ENCODE measurements around the gene NELFB.

The NELFB gene

GRCh38 chr9:137280474-137281344 is 25.6 kb downstream of the NELFB start:
- H2BK5ac ChIP-seq (ENCODE audit: low read length): peak overlapping the region; percentile 82
- peak overlapping the region; percentile 81 for H2BK120ac ChIP-seq (ENCODE audit: low read depth, low read length)
- peak overlapping the region; percentile 31 for H3K23ac ChIP-seq (ENCODE audit: low read depth, low read length, poor library complexity)
- H3K9ac ChIP-seq (ENCODE audit: low read depth, low read length, poor library complexity): peak overlapping the region; percentile 88
- H3K27ac ChIP-seq (replicated peaks; ENCODE audit: low read length): no peak overlapping the region
- H3K4me2 ChIP-seq (ENCODE audit: insufficient read depth, low read length, poor library complexity, severe bottlenecking): peak overlapping the region; percentile 76
- no peak for DNase-seq (ENCODE audit: low spot score)
- no peak overlapping the region for H4K91ac ChIP-seq (ENCODE audit: low read depth, low read length, poor library complexity)
- H4K8ac ChIP-seq (ENCODE audit: low read depth, low read length): peak overlapping the region; percentile 65
- peak overlapping the region; percentile 94 for H3K14ac ChIP-seq (ENCODE audit: low read length)
- H3K79me1 ChIP-seq (ENCODE audit: low read depth, low read length): peaks cover 5% of the 10 kb centered on the region
- H2AK5ac ChIP-seq (ENCODE audit: low read depth, low read length): peak overlapping the region; percentile 98
- H3K27me3 ChIP-seq (ENCODE audit: control insufficient read depth in 3 of 3, insufficient read depth in 3 of 3, low read depth in 1 of 3, low read length in 3 of 3): peaks cover 0 to 39% (median 9%) of the 10 kb centered on the region in 3 experiments
- H2AFZ ChIP-seq (ENCODE audit: low read length): no peak overlapping the region
- H3K4me3 ChIP-seq (ENCODE audit: low read length in 2 of 2): peak overlapping the region in 1 of 2 donors; percentile 81
- peak overlapping the region; percentile 84 for H2BK12ac ChIP-seq (ENCODE audit: low read length)
- H3K9me3 ChIP-seq (replicated peaks in 1 of 2; ENCODE audit: control insufficient read depth in 2 of 2, insufficient read depth in 1 of 2, low read depth in 1 of 2, low read length in 2 of 2): peaks cover 3 to 12% of the 10 kb centered on the region in 2 donors
- H3K36me3 ChIP-seq (replicated peaks in 1 of 2; ENCODE audit: control insufficient read depth in 2 of 2, insufficient read depth in 2 of 2, low read length in 2 of 2): peaks cover 0 to 7% of the 10 kb centered on the region in 2 donors
- H3K18ac ChIP-seq (ENCODE audit: low read length): peak overlapping the region; percentile 99
- H3K4ac ChIP-seq (ENCODE audit: low read length): no peak overlapping the region
- WGBS, 2 donors (ENCODE audit: extremely low coverage in 2 of 2, insufficient read length in 2 of 2, insufficient replicate concordance in 1 of 2): no CpG with 5 or more reads among the region's 85 CpGs
- peak overlapping the region; percentile 94 for H2BK15ac ChIP-seq (ENCODE audit: low read length)
- H3K4me1 ChIP-seq (ENCODE audit: control insufficient read depth in 2 of 2, insufficient read depth in 1 of 2, low read depth in 1 of 2, low read length in 2 of 2): peaks cover 11 to 22% of the 10 kb centered on the region in 2 donors

DNA sequence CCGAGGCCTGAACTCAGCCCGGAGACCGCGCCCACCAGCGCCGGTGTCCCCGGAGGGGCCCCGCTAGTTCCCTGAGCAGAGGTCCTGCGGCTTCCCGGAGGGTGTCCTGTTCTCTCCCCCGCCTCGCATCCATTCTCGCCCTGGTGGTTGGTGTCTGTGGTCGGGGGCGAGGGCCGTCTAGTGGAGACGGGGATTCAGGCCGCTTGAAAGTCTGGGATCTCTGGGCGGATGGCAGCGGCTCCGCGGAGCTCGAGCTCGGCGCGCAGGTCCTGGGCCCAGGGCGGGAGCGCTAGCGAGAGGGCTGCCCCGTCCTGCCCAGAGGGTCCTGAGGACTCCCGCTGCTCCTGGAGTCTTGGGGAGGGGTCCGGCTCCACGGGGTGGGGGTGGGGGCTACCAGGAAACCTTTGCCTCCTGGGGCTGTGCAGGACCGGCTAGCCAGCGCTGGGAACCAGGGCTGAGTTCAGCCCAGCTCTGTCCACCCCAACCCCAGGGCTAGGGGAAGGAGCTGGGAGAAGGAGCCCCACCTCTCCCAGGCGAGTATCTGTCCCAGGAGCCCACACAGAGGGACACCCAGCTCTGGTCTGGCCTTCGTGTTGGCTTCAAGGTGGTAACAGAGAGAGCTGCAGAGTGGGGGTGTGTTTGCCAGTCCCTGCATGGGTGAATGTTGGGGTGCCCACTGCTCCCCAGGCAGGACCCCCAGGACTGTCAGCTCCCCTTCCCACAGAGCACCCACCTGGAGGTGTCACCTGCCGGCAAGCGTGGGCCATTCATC is 26.4 kb downstream of the NELFB start:
- peak; percentile 37 for DNase-seq (ENCODE audit: low spot score)
- Histone ChIP-seq H3K79me1 (ENCODE audit: low read depth, low read length) (peaks cover 5% of the 10 kb centered on the region), H3K9me3 (replicated peaks in 1 of 2; ENCODE audit: control insufficient read depth in 2 of 2, insufficient read depth in 1 of 2, low read depth in 1 of 2, low read length in 2 of 2) (peaks cover 3 to 12% of the 10 kb centered on the region in 2 donors), H2AFZ (ENCODE audit: low read length) (no peak overlapping the region), H2BK12ac (ENCODE audit: low read length) (no peak overlapping the region), H3K14ac (ENCODE audit: low read length) (peak overlapping the region; percentile 96), H3K36me3 (replicated peaks in 1 of 2; ENCODE audit: control insufficient read depth in 2 of 2, insufficient read depth in 2 of 2, low read length in 2 of 2) (peaks cover 0 to 7% of the 10 kb centered on the region in 2 donors), H2BK120ac (ENCODE audit: low read depth, low read length) (peak overlapping the region; percentile 54), H2AK5ac (ENCODE audit: low read depth, low read length) (peak overlapping the region; percentile 98), H3K9ac (ENCODE audit: low read depth, low read length, poor library complexity) (peak overlapping the region; percentile 77), H4K8ac (ENCODE audit: low read depth, low read length) (no peak overlapping the region), H2BK15ac (ENCODE audit: low read length) (peak overlapping the region; percentile 92), H3K4me2 (ENCODE audit: insufficient read depth, low read length, poor library complexity, severe bottlenecking) (peak overlapping the region; percentile 76), H3K23ac (ENCODE audit: low read depth, low read length, poor library complexity) (peak overlapping the region; percentile 31), H3K27me3 (ENCODE audit: control insufficient read depth in 3 of 3, insufficient read depth in 3 of 3, low read depth in 1 of 3, low read length in 3 of 3) (peaks cover 0 to 39% (median 9%) of the 10 kb centered on the region in 3 experiments), H3K27ac (replicated peaks; ENCODE audit: low read length) (no peak overlapping the region), H3K4ac (ENCODE audit: low read length) (no peak overlapping the region), H3K4me1 (ENCODE audit: control insufficient read depth in 2 of 2, insufficient read depth in 1 of 2, low read depth in 1 of 2, low read length in 2 of 2) (peaks cover 11 to 18% of the 10 kb centered on the region in 2 donors), H3K18ac (ENCODE audit: low read length) (peak overlapping the region; percentile 97), H2BK5ac (ENCODE audit: low read length) (no peak overlapping the region), H3K4me3 (ENCODE audit: low read length in 2 of 2) (peak overlapping the region in 1 of 2 donors; percentile 81), H4K91ac (ENCODE audit: low read depth, low read length, poor library complexity) (no peak overlapping the region)
- no CpG with 5 or more reads among the region's 39 CpGs for WGBS, 2 donors (ENCODE audit: extremely low coverage in 2 of 2, insufficient read length in 2 of 2, insufficient replicate concordance in 1 of 2)

- Histone ChIP-seq H4K91ac (ENCODE audit: low read depth, low read length, poor library complexity) (no peak overlapping the region), H3K4me3 (ENCODE audit: low read length in 2 of 2) (no peak overlapping the region), H3K9me3 (replicated peaks in 1 of 2; ENCODE audit: control insufficient read depth in 2 of 2, insufficient read depth in 1 of 2, low read depth in 1 of 2, low read length in 2 of 2) (peaks cover 0 to 6% of the 10 kb centered on the region in 2 donors), H3K18ac (ENCODE audit: low read length) (no peak overlapping the region), H2BK15ac (ENCODE audit: low read length) (no peak overlapping the region), H3K23ac (ENCODE audit: low read depth, low read length, poor library complexity) (no peak overlapping the region), H3K4ac (ENCODE audit: low read length) (no peak overlapping the region), H2BK5ac (ENCODE audit: low read length) (no peak overlapping the region), H2BK12ac (ENCODE audit: low read length) (no peak overlapping the region), H3K79me1 (ENCODE audit: low read depth, low read length) (no peaks in the 10 kb centered on the region), H2AK5ac (ENCODE audit: low read depth, low read length) (no peak overlapping the region), H3K4me1 (ENCODE audit: control insufficient read depth in 2 of 2, insufficient read depth in 1 of 2, low read depth in 1 of 2, low read length in 2 of 2) (no peaks in the 10 kb centered on the region), H3K9ac (ENCODE audit: low read depth, low read length, poor library complexity) (no peak overlapping the region), H3K4me2 (ENCODE audit: insufficient read depth, low read length, poor library complexity, severe bottlenecking) (no peak overlapping the region), H3K14ac (ENCODE audit: low read length) (no peak overlapping the region), H4K8ac (ENCODE audit: low read depth, low read length) (no peak overlapping the region), H3K36me3 (replicated peaks in 1 of 2; ENCODE audit: control insufficient read depth in 2 of 2, insufficient read depth in 2 of 2, low read length in 2 of 2) (no peaks in the 10 kb centered on the region), H2AFZ (ENCODE audit: low read length) (no peak overlapping the region), H3K27ac (replicated peaks; ENCODE audit: low read length) (no peak overlapping the region), H3K27me3 (ENCODE audit: control insufficient read depth in 3 of 3, insufficient read depth in 3 of 3, low read depth in 1 of 3, low read length in 3 of 3) (no peaks in the 10 kb centered on the region), H2BK120ac (ENCODE audit: low read depth, low read length) (no peak overlapping the region)
- WGBS, 2 donors (ENCODE audit: extremely low coverage in 2 of 2, insufficient read length in 2 of 2, insufficient replicate concordance in 1 of 2): no CpG with 5 or more reads among the region's 14 CpGs
- DNase-seq (ENCODE audit: low spot score): no peak
These were observed 31.9 kb downstream of the NELFB start for GRCh38 chr9:137286975-137287383.

GRCh38 chr9:137293094-137293481 is 38.0 kb downstream of the NELFB start:
- H2AK5ac ChIP-seq (ENCODE audit: low read depth, low read length): no peak overlapping the region
- no peak for DNase-seq (ENCODE audit: low spot score)
- no peak overlapping the region for H3K4me3 ChIP-seq (ENCODE audit: low read length in 2 of 2)
- no peak overlapping the region for H3K9ac ChIP-seq (ENCODE audit: low read depth, low read length, poor library complexity)
- H3K4me1 ChIP-seq (ENCODE audit: control insufficient read depth in 2 of 2, insufficient read depth in 1 of 2, low read depth in 1 of 2, low read length in 2 of 2): peaks cover 16 to 17% of the 10 kb centered on the region in 2 donors
- H3K36me3 ChIP-seq (replicated peaks in 1 of 2; ENCODE audit: control insufficient read depth in 2 of 2, insufficient read depth in 2 of 2, low read length in 2 of 2): peaks cover 0 to 3% of the 10 kb centered on the region in 2 donors
- peak overlapping the region; percentile 64 for H3K18ac ChIP-seq (ENCODE audit: low read length)
- no peak overlapping the region for H2BK15ac ChIP-seq (ENCODE audit: low read length)
- no peak overlapping the region for H2BK120ac ChIP-seq (ENCODE audit: low read depth, low read length)
- H3K9me3 ChIP-seq (replicated peaks in 1 of 2; ENCODE audit: control insufficient read depth in 2 of 2, insufficient read depth in 1 of 2, low read depth in 1 of 2, low read length in 2 of 2): peaks cover 0 to 10% of the 10 kb centered on the region in 2 donors
- H3K4me2 ChIP-seq (ENCODE audit: insufficient read depth, low read length, poor library complexity, severe bottlenecking): no peak overlapping the region
- no peak overlapping the region for H3K27ac ChIP-seq (replicated peaks; ENCODE audit: low read length)
- peaks cover 2% of the 10 kb centered on the region for H3K79me1 ChIP-seq (ENCODE audit: low read depth, low read length)
- peak overlapping the region; percentile 55 for H2AFZ ChIP-seq (ENCODE audit: low read length)
- H4K91ac ChIP-seq (ENCODE audit: low read depth, low read length, poor library complexity): no peak overlapping the region
- no peak overlapping the region for H2BK5ac ChIP-seq (ENCODE audit: low read length)
- H3K27me3 ChIP-seq (ENCODE audit: control insufficient read depth in 3 of 3, insufficient read depth in 3 of 3, low read depth in 1 of 3, low read length in 3 of 3): peaks cover 0 to 9% (median 2%) of the 10 kb centered on the region in 3 experiments
- H4K8ac ChIP-seq (ENCODE audit: low read depth, low read length): peak overlapping the region; percentile 65
- no peak overlapping the region for H3K4ac ChIP-seq (ENCODE audit: low read length)
- H2BK12ac ChIP-seq (ENCODE audit: low read length): no peak overlapping the region
- WGBS, 2 donors (ENCODE audit: extremely low coverage in 2 of 2, insufficient read length in 2 of 2, insufficient replicate concordance in 1 of 2): no CpG with 5 or more reads among the region's 15 CpGs
- no peak overlapping the region for H3K23ac ChIP-seq (ENCODE audit: low read depth, low read length, poor library complexity)
- H3K14ac ChIP-seq (ENCODE audit: low read length): no peak overlapping the region

Data from neuronal stem cell (in vitro differentiated cells).